CD14-positive monocyte (primary cell): ENCODE results near the gene PYGL. TPM values are rescaled to one million over a fixed set of nuclear protein-coding genes. Genes with fewer than 3 reads are reported as not detected.

Experiments
- DNase-seq, 3 donors: peaks; one replicate each; pipeline ENCODE4 v3.0.0-alpha.2; 2011 to 2022
- H2AFZ ChIP-seq: 2 replicates; pipeline ENCODE4 v1.6.0; 2012; ENCODE audit warnings: mild to moderate bottlenecking, low read depth, low read length, inconsistent platforms; ENCODE audit not compliant: insufficient read depth, poor library complexity, severe bottlenecking
- H3K27ac ChIP-seq, 2 donors: 1 replicate in 1 of 2; 2 replicates in 1 of 2; pipeline ENCODE4 v1.5.1; 2012 to 2013; ENCODE audit warnings: low read length in 2 of 2, control low read depth in 1 of 2, inconsistent platforms in 1 of 2, low read depth in 1 of 2, mild to moderate bottlenecking in 1 of 2
- H3K27me3 ChIP-seq, 2 donors: one replicate each; pipeline versions ENCODE4 v1.6.0 to v1.6.1; 2011 to 2013; ENCODE audit warnings: low read length in 2 of 2; ENCODE audit not compliant: control insufficient read depth in 2 of 2, insufficient read depth in 2 of 2
- H3K36me3 ChIP-seq, 2 donors: replicated peaks in 1 of 2; 1 replicate in 1 of 2; 2 replicates in 1 of 2; pipeline versions ENCODE4 v1.5.1 to v1.6.1; 2012 to 2013; ENCODE audit warnings: low read length in 2 of 2, control low read depth in 1 of 2, inconsistent platforms in 1 of 2, mild to moderate bottlenecking in 1 of 2; ENCODE audit not compliant: insufficient read depth in 2 of 2, control insufficient read depth in 1 of 2
- H3K4me1 ChIP-seq, 2 donors: 1 replicate in 1 of 2; 2 replicates in 1 of 2; pipeline versions ENCODE4 v1.5.1 to v1.6.1; 2012 to 2013; ENCODE audit warnings: low read length in 2 of 2, control low read depth in 1 of 2, inconsistent platforms in 1 of 2, mild to moderate bottlenecking in 1 of 2, moderate library complexity in 1 of 2; ENCODE audit not compliant: insufficient read depth in 2 of 2, control insufficient read depth in 1 of 2
- H3K4me2 ChIP-seq: replicated peaks from 2 replicates; pipeline ENCODE3; 2012; ENCODE audit warnings: low read length, moderate library complexity, mild to moderate bottlenecking; ENCODE audit not compliant: poor library complexity, severe bottlenecking; ENCODE audit errors: extremely low read depth
- H3K4me3 ChIP-seq, 3 experiments: fragments of 200-600 bp in 1 of 3; sonication (generic) in 1 of 3; replicated peaks in 1 of 3; 1 replicate in 2 of 3; 2 replicates in 1 of 3; pipeline ENCODE4 v1.5.1; 2011 to 2013; ENCODE audit warnings: low read length in 3 of 3, mild to moderate bottlenecking in 3 of 3, control low read depth in 2 of 3, low read depth in 2 of 3, inconsistent platforms in 1 of 3, moderate library complexity in 1 of 3
- H3K79me2 ChIP-seq: 2 replicates; pipeline ENCODE4 v1.6.0; 2012; ENCODE audit warnings: mild to moderate bottlenecking, control low read depth, inconsistent platforms, low read length, moderate library complexity; ENCODE audit not compliant: insufficient read depth
- H3K9ac ChIP-seq: 2 replicates; pipeline ENCODE4 v1.6.0; 2017; ENCODE audit warnings: low read length, mild to moderate bottlenecking; ENCODE audit not compliant: insufficient read depth, poor library complexity, severe bottlenecking
- H3K9me3 ChIP-seq, 2 donors: replicated peaks in 1 of 2; 1 replicate in 1 of 2; 2 replicates in 1 of 2; pipeline versions ENCODE4 v1.5.1 to v1.6.1; 2012 to 2013; ENCODE audit warnings: low read length in 2 of 2, control low read depth in 1 of 2; ENCODE audit not compliant: control insufficient read depth in 1 of 2, insufficient read depth in 1 of 2
- H4K20me1 ChIP-seq: 2 replicates; pipeline ENCODE4 v1.6.0; 2012; ENCODE audit warnings: mild to moderate bottlenecking, low read length, control low read depth, moderate library complexity; ENCODE audit not compliant: insufficient read depth
- H3K27ac Mint-ChIP-seq, 7 donors: one replicate each; pipeline ENCODE4 v1.8.0; 2020; ENCODE audit warnings: mild to moderate bottlenecking in 7 of 7, mixed read lengths in 7 of 7, moderate library complexity in 6 of 7, inconsistent platforms in 2 of 7
- H3K27me3 Mint-ChIP-seq, 3 donors: one replicate each; pipeline ENCODE4 v1.8.0; 2021 to 2022; ENCODE audit warnings: low read depth in 3 of 3, mild to moderate bottlenecking in 3 of 3, mixed read lengths in 3 of 3, moderate library complexity in 3 of 3, inconsistent platforms in 1 of 3
- H3K36me3 Mint-ChIP-seq, 2 donors: one replicate each; pipeline ENCODE4 v1.8.0; 2020; ENCODE audit warnings: mixed read lengths in 2 of 2, inconsistent platforms in 1 of 2, mild to moderate bottlenecking in 1 of 2
- H3K4me1 Mint-ChIP-seq: one replicate; pipeline ENCODE4 v1.8.0; 2020; ENCODE audit warnings: mild to moderate bottlenecking, mixed read lengths
- H3K4me3 Mint-ChIP-seq, 2 donors: one replicate each; pipeline ENCODE4 v1.8.0; 2020; ENCODE audit warnings: mild to moderate bottlenecking in 2 of 2, mixed read lengths in 2 of 2, moderate library complexity in 1 of 2
- H3K9me3 Mint-ChIP-seq, 7 donors: one replicate each; pipeline ENCODE4 v1.8.0; 2020 to 2022; ENCODE audit warnings: mixed read lengths in 7 of 7, mild to moderate bottlenecking in 6 of 7, moderate library complexity in 6 of 7, inconsistent platforms in 2 of 7
- WGBS: methylation state at CpG from one replicate; pipeline ENCODE4 v1.1.5; 2013; ENCODE audit warnings: missing lambda C conversion rate; ENCODE audit not compliant: insufficient coverage; 5-methylcytosine and 5-hydroxymethylcytosine counted together
- intact Hi-C, 2 donors: fragments of 100-400 bp; cut with micrococcal nuclease; formaldehyde crosslinking; loops; one replicate each; pipeline versions ENCODE4 v1.15.0 to v1.15.1; 2023
- polyA plus RNA-seq, 3 donors: library from polyadenylated mRNA; depleted of rRNA in 1 of 3; unstranded in 2 of 3; stranded (reverse) in 1 of 3; fragments of 300-500 nt in 2 of 3; fragments of >200 nt in 1 of 3; fragmentation: Illumina TruSeq in 2 of 3; gene quantifications; 1 replicate in 2 of 3; 2 replicates in 1 of 3; pipeline ENCODE4 v1.2.3, GENCODE V29; 2012 to 2021
- TF ChIP-seq, protein P1 (sequence below): fragments of 200-600 bp; IDR thresholded peaks from one replicate; pipeline ENCODE4 v1.8.0; 2022; ENCODE audit warnings: antibody characterized with exemption, mild to moderate bottlenecking

Gene PYGL
- polyA plus RNA-seq, 3 donors = 125 to 184 (median 166) TPM

DNA sequence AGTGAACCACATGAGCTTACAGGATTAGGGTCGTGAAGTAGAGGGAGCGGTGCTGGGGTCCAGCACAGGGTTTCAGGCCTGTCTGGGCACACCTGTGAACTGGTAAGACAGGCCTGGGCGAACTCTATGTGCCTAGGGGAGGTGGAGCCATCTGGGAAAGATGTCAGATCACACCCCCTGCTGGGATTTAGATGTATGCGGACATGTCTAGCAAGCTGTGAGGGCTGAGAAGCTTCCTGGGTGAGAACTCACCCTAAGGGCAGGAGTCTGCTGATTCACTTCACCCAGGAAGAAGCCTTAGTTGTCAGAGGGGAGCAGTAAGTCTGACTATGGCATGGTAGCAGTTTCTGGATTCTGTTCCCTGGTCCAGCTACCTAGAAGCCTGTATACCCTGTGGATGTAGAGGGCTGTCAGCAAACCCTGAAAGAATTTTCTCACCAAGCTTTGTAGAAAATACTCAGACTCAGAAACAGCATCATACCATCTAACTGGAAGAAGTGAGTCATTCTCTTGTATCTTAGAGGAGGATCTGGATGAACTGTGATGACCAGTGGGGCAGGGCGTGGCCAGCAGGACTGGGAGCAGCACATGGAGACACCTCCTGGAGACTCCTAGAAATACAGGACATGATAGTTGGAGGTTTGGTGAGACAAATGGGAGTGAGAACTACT, 11.2 kb upstream of the PYGL start:
- peaks cover 37% of the 10 kb centered on the region for H3K4me1 Mint-ChIP-seq
- TF ChIP-seq, protein P1, sequence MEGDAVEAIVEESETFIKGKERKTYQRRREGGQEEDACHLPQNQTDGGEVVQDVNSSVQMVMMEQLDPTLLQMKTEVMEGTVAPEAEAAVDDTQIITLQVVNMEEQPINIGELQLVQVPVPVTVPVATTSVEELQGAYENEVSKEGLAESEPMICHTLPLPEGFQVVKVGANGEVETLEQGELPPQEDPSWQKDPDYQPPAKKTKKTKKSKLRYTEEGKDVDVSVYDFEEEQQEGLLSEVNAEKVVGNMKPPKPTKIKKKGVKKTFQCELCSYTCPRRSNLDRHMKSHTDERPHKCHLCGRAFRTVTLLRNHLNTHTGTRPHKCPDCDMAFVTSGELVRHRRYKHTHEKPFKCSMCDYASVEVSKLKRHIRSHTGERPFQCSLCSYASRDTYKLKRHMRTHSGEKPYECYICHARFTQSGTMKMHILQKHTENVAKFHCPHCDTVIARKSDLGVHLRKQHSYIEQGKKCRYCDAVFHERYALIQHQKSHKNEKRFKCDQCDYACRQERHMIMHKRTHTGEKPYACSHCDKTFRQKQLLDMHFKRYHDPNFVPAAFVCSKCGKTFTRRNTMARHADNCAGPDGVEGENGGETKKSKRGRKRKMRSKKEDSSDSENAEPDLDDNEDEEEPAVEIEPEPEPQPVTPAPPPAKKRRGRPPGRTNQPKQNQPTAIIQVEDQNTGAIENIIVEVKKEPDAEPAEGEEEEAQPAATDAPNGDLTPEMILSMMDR = peak; percentile 52
- no peaks in the 10 kb centered on the region for H3K27me3 Mint-ChIP-seq
- peak; percentile 74 to 88 (median 83) for DNase-seq
- peak overlapping the region; percentile 16 for H3K4me2 ChIP-seq
- peaks cover 32 to 36% of the 10 kb centered on the region in 2 donors for H3K4me1 ChIP-seq
- 90% methylated on average over 3 of the region's 5 CpGs for WGBS
- H3K36me3 Mint-ChIP-seq = no peaks in the 10 kb centered on the region
- H3K4me3 Mint-ChIP-seq = peak overlapping the region in 1 of 2 donors; percentile 39
- peak overlapping the region; percentile 81 to 88 for H3K27ac ChIP-seq
- peak overlapping the region; percentile 36 for H3K9ac ChIP-seq
- no peaks in the 10 kb centered on the region for H4K20me1 ChIP-seq
- H3K4me3 ChIP-seq = peak overlapping the region in 1 of 3 experiments; percentile 12
- H3K27me3 ChIP-seq = no peaks in the 10 kb centered on the region
- intact Hi-C loops = loop anchor here in 1 of 2 donors (1.0 kb wide), 1 partner anchor 285 kb away; the partner anchor contains the start of gene TMX1
- H2AFZ ChIP-seq = peak overlapping the region; percentile 67
- no peaks in the 10 kb centered on the region for H3K36me3 ChIP-seq
- peak overlapping the region; percentile 79 to 97 (median 93) for H3K27ac Mint-ChIP-seq
- H3K9me3 Mint-ChIP-seq = no peaks in the 10 kb centered on the region
- H3K79me2 ChIP-seq = no peaks in the 10 kb centered on the region
- no peaks in the 10 kb centered on the region for H3K9me3 ChIP-seq

DNA sequence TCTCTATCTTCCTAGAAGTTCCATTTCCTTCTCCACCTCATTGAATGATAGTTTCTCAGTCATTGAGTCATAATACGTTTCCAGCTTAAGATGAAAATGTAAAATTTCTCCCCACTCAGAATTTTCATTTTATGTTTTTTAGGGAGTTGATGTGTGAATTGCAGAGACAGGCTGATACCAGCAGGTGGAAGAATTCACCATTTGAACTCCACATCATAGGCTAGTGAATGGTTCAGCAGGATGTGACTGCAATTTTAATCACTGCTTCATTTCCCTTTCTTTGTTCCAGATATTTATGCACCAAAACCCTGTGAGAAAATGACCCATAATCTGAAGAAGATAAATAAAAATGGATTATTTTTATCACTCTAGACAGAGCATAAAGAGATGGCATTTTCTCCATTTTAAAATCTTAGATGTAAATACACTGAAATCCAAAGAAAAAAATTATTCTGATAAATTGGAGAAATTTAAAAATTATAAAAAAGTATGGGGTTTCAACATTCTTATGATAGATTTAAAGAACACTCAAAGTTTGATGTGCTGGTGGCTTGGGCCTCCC, 10.6 kb upstream of the PYGL start:
- H3K27ac Mint-ChIP-seq = peak overlapping the region; percentile 79 to 97 (median 93)
- peaks cover 37% of the 10 kb centered on the region for H3K4me1 Mint-ChIP-seq
- H3K27me3 Mint-ChIP-seq = no peaks in the 10 kb centered on the region
- no peaks in the 10 kb centered on the region for H3K36me3 Mint-ChIP-seq
- Histone ChIP-seq H2AFZ (peak overlapping the region; percentile 67), H3K9ac (peak overlapping the region; percentile 36), H3K4me1 (peaks cover 32 to 36% of the 10 kb centered on the region in 2 donors), H3K36me3 (no peaks in the 10 kb centered on the region), H3K27me3 (no peaks in the 10 kb centered on the region), H3K27ac (peak overlapping the region; percentile 81 to 88), H3K9me3 (no peaks in the 10 kb centered on the region), H4K20me1 (no peaks in the 10 kb centered on the region), H3K4me2 (no peak overlapping the region), H3K4me3 (no peak overlapping the region), H3K79me2 (no peaks in the 10 kb centered on the region)
- DNase-seq = peak; percentile 37 to 63 (median 62)
- TF ChIP-seq, protein P1 = peak; percentile 73
- H3K4me3 Mint-ChIP-seq = no peak overlapping the region
- WGBS = no CpG with 5 or more reads among the region's 1 CpG
- intact Hi-C loops = loop anchor here in 1 of 2 donors (1.0 kb wide), 1 partner anchor 285 kb away; the partner anchor contains the start of gene TMX1
- H3K9me3 Mint-ChIP-seq = no peaks in the 10 kb centered on the region
